Mesodermal cell (in vitro differentiated cells): ENCODE data around the gene STAT4.

Experiments used
- H3K27ac ChIP-seq: 2 replicates; pipeline ENCODE4 v1.7.0; 2013; ENCODE audit warnings: mild to moderate bottlenecking, low read depth, low read length, moderate library complexity; ENCODE audit not compliant: severe bottlenecking
- H3K36me3 ChIP-seq: 2 replicates; pipeline ENCODE4 v1.7.1; 2013; ENCODE audit warnings: mild to moderate bottlenecking, low read length, moderate library complexity; ENCODE audit not compliant: control insufficient read depth, insufficient read depth
- H3K4me1 ChIP-seq: one replicate; pipeline ENCODE4 v1.7.1; 2013; ENCODE audit warnings: mild to moderate bottlenecking, low read length; ENCODE audit not compliant: insufficient read depth, control insufficient read depth, poor library complexity, severe bottlenecking
- H3K4me3 ChIP-seq: 2 replicates; pipeline ENCODE4 v1.7.0; 2013; ENCODE audit warnings: low read length, control low read depth, mild to moderate bottlenecking; ENCODE audit not compliant: insufficient read depth, poor library complexity, severe bottlenecking; ENCODE audit errors: extremely low read depth
- H3K9me3 ChIP-seq: 2 replicates; pipeline ENCODE4 v1.7.1; 2013; ENCODE audit warnings: mild to moderate bottlenecking, low read length, moderate library complexity; ENCODE audit not compliant: control insufficient read depth
- WGBS, 2 experiments: methylation state at CpG; one replicate each; pipeline ENCODE4 v1.1.5; 2013; ENCODE audit warnings: missing lambda C conversion rate in 2 of 2; ENCODE audit not compliant: insufficient coverage in 2 of 2; 5-methylcytosine and 5-hydroxymethylcytosine counted together

The STAT4 gene

GRCh38 chr2:191145769-191146471 lies 4.9 kb downstream of the STAT4 start:
- Histone ChIP-seq H3K4me3 (no peak overlapping the region), H3K9me3 (no peaks in the 10 kb centered on the region), H3K4me1 (no peaks in the 10 kb centered on the region), H3K36me3 (no peaks in the 10 kb centered on the region), H3K27ac (no peak overlapping the region)
- WGBS, 2 experiments, result 93 to 100% methylated on average over 1 to 3 of the region's 4 CpGs

DNA sequence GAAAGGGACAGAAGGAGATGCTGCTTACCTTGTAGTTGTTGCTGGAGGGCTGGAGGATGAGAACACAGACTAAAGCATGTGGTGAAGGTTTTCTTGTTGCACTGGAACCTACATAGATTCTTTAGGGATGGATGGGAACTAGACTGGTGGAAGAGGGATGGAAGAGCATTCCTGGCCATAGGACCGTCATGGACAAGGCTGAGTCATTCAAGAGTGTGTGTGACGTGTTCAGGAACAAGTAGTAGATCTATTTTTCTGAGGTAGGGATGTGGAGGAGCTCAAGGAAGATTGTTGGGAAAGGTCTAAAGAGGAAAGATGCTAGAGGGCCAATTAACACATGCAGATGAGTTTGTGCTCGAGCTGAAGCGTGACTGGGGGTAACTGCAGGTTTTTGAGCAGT lies 6.6 kb downstream of the STAT4 start:
- Histone ChIP-seq H3K4me3 (no peak overlapping the region), H3K36me3 (no peaks in the 10 kb centered on the region), H3K27ac (no peak overlapping the region), H3K9me3 (no peaks in the 10 kb centered on the region), H3K4me1 (no peaks in the 10 kb centered on the region)
- 65 to 68% methylated on average over 4 of the region's 4 CpGs for WGBS, 2 experiments

GRCh38 chr2:191143791-191144190 lies 7.0 kb downstream of the STAT4 start:
- Histone ChIP-seq H3K4me3 (no peak overlapping the region), H3K36me3 (no peaks in the 10 kb centered on the region), H3K4me1 (no peaks in the 10 kb centered on the region), H3K9me3 (no peaks in the 10 kb centered on the region), H3K27ac (no peak overlapping the region)
- WGBS, 2 experiments, result no CpG with 5 or more reads among the region's 1 CpG

DNA sequence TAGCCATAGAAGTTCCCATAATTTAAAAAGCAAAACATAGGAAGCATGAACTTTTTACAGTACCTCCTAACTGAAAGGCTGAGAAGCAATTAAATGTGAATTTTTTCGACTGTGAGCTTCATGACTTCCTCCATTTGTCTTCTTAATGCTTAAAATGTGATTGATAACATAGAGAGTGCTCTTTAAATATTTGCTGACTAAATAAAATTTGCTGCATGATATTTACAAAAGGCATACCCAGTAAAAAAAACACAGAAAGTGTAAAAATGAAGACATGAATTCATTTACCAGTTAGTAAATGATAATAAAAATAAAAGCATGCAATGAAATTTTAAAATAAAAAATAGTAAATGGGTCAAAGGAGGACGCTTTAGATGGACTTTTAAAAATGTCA lies 21.9 kb downstream of the STAT4 start:
- H3K4me1 ChIP-seq, result no peaks in the 10 kb centered on the region
- H3K4me3 ChIP-seq, result no peak overlapping the region
- WGBS, 2 experiments, result 80 to 100% methylated on average over 1 of the region's 2 CpGs
- no peaks in the 10 kb centered on the region for H3K36me3 ChIP-seq
- H3K9me3 ChIP-seq, result no peaks in the 10 kb centered on the region
- H3K27ac ChIP-seq, result no peak overlapping the region

DNA sequence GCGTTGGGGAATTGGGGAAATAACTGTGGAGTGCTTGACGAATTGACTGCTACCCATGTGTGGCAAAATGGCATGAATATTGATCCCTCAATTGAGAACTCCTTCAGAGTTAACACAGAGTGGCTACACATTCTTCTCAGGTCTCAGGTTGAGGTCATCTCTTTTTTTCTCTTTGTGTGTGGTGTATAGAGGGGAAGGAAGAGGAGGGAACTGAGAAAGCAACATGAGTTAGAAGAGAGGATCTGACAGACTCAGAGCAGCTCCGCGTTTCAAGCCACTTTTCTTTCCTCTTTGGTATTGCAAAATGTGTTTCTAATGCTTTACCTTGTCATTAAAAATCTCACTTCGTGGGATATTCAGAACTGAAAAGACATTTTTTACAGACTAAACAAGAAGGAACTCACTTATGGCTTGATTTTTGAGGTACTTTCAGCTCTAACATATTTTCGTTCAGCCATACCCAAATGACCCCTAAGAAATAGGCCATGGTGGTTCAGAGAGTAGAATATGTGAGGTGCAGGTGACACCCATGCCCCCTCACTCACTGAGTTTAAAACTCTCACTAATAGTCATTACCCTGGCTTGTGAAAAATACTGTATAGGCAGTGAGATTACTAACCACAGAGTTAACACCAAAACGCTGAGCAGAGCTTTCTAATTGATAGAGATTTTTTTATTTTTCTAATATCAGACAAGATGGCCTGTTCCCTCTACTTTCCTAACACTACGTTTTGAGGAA lies 22.5 kb downstream of the STAT4 start:
- Histone ChIP-seq H3K27ac (no peak overlapping the region), H3K4me1 (no peaks in the 10 kb centered on the region), H3K36me3 (no peaks in the 10 kb centered on the region), H3K4me3 (no peak overlapping the region), H3K9me3 (no peaks in the 10 kb centered on the region)
- 86 to 100% methylated on average over 3 to 4 of the region's 8 CpGs for WGBS, 2 experiments

- Histone ChIP-seq H3K27ac (no peak overlapping the region), H3K4me1 (no peaks in the 10 kb centered on the region), H3K9me3 (no peaks in the 10 kb centered on the region), H3K4me3 (no peak overlapping the region), H3K36me3 (no peaks in the 10 kb centered on the region)
- 78 to 91% methylated on average over 1 of the region's 3 CpGs for WGBS, 2 experiments
These were observed 23.6 kb downstream of the STAT4 start for GRCh38 chr2:191127235-191127634.

DNA sequence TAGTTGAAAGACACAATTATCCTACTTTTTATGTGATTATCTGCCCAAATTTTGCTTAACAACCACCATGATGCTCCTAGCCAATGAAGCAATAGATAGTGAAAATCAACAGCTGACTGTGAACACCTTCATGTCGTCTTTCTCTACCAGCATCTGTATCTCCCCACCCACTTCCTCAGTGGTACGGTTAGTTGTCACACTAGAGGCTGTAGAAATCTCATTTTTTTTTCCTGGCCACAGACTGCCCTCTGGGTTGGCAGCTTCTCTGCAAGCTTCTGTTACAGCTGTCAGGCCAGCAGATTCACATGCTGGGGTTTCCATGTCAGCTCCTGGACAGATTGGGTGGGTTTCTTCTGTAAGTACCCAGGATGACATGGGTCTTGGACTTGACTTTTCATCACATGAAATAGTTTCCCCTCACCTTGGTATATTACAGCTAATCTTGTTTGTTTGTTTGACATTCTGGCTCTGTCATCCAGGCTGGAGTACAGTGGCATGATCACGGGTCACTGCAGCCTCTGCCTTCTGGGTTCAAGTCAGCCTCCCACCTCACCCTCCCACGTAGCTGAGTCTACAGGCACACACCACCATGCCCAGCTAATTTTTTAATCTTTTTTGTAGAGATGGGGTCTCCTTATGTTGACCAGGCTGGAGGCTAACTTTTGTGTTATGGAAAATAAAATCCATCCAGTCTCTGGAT lies 24.3 kb downstream of the STAT4 start:
- H3K9me3 ChIP-seq, result no peaks in the 10 kb centered on the region
- WGBS, 2 experiments, result 79 to 86% methylated on average over 1 to 3 of the region's 4 CpGs
- H3K27ac ChIP-seq, result no peak overlapping the region
- H3K36me3 ChIP-seq, result no peaks in the 10 kb centered on the region
- H3K4me1 ChIP-seq, result no peaks in the 10 kb centered on the region
- no peak overlapping the region for H3K4me3 ChIP-seq

- H3K27ac ChIP-seq, result no peak overlapping the region
- H3K36me3 ChIP-seq, result no peaks in the 10 kb centered on the region
- WGBS, 2 experiments, result no CpG with 5 or more reads among the region's 2 CpGs
- H3K4me1 ChIP-seq, result no peaks in the 10 kb centered on the region
- H3K4me3 ChIP-seq, result no peak overlapping the region
- H3K9me3 ChIP-seq, result no peaks in the 10 kb centered on the region
These were observed 25.1 kb downstream of the STAT4 start for GRCh38 chr2:191125646-191126045.

DNA sequence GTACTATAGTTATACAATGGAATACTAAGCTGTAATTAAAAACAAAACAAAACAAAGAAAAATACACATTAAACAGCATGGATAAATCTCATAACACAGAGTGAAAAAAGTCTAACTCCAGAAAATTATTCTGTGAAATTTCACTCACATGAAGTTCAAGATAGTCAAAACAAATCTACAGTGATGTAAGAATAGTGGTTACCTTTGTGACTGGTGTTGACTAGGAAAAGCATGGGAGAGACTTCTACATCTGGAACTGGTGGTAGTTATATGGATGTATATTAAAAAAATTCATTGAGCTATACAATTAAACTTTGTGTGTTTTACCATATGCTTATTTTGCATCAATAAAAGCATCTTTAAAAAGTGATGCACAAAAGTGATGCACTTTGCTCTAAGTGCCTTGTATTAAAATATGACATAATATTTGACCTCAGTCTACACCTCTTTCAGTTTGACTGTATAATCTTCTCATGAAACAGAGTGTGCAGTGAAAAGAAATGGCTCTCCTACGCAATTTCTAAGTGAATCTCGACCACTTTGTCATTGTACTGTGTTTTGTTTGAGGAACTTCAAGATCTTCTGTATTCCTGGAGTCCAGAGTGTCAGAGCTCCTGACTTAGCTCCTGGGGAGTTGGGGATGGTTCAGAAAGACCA lies 28.0 kb downstream of the STAT4 start:
- H3K36me3 ChIP-seq, result no peaks in the 10 kb centered on the region
- no peaks in the 10 kb centered on the region for H3K9me3 ChIP-seq
- no peak overlapping the region for H3K27ac ChIP-seq
- no peak overlapping the region for H3K4me3 ChIP-seq
- WGBS, 2 experiments, result 88 to 90% methylated on average over 2 of the region's 2 CpGs
- H3K4me1 ChIP-seq, result no peaks in the 10 kb centered on the region

- Histone ChIP-seq H3K27ac (no peak overlapping the region), H3K4me1 (no peaks in the 10 kb centered on the region), H3K9me3 (no peaks in the 10 kb centered on the region), H3K36me3 (no peaks in the 10 kb centered on the region), H3K4me3 (no peak overlapping the region)
- WGBS, 2 experiments, result 88% methylated on average over 2 of the region's 3 CpGs; no CpG with 5 or more reads in 1 of the 2 experiments
These were observed 33.5 kb downstream of the STAT4 start for GRCh38 chr2:191117341-191117740.
